HG03432 (cell line): ENCODE measurements around the gene NRCAM.
A peak's percentile ranks its signal among the peaks of the same experiment; 100 is the strongest.

Experiments
- ATAC-seq: cut with Tn5 transposase; IDR thresholded peaks from one replicate; pipeline ENCODE4 v1.9.1; 2021; ENCODE audit warnings: mild to moderate bottlenecking, moderate library complexity; ENCODE audit not compliant: unreplicated experiment

Gene NRCAM

DNA sequence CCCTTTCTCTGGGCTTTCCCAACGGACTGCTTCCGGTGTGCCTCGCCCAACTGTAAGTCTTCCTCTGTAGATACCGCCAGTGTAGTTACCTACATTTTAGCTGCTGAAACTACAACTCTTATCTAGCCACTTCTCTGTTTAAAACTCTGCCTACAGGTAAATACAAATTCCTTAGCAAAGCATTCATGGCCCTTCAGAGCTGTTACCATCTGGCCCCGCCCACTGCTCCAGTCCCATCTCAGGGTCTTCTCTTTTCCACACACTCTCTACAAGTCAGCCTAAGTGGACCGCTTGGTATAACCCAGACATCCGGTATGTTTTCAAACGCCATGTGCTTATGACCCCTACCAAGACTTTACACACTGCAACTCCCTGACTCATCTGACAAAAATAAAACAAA is 285.1 kb downstream of the NRCAM start:
- ATAC-seq = no peak

DNA sequence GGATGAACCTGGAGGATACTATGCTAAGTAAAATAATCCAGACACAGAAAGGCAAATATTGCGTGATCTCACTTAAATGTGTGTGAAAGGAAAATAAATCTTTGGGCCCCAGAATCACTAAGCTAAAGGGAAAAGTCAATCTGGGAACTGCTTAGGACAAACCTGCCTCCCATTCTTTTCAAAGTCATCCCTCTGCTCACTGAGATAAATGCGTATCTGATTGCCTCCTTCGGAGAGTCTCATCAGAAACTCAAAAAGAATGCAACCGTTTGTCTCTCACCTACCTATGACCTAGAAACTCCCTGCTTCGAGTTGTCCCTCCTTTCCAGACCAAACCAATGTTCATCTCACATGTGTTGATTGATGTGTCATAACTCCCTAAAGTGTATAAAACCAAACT is 286.0 kb downstream of the NRCAM start:
- ATAC-seq = no peak

DNA sequence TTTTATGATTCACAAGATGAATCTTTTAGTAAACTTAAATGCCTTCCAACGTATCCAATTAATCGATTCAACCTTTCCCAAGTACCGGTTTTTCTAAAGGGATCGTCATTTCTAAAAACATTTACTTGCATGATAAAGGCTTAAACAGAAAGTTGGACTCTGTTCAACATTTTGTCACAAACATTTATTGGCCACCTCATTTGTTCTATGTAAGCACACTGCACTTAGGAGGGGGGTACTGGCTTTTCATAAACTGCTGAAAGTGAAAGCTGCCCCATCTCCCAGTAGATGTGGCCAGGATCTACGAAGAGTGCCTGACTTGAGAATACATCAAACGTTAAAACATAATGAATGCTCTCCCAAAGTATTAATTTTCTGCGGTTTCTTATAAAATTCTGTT is 288.8 kb downstream of the NRCAM start:
- ATAC-seq = no peak

DNA sequence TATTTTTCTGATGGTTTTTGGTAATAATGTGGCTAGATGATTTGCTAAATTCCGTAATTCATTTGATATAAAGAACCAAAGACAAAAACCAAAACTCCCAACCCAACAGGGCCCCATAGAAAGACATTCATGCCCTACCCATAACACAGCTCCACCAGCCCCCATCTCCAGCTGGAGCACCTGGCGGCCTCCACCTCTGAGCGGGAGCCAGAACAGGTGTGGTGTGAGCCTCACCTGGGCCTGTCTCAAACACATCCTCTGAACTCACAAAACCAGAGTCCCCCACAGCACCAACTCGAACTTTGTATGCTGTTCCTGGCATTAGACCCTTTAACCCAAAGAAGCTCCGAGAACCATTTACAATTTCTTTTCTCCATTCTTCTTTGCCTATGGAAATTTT is 289.5 kb downstream of the NRCAM start:
- no peak for ATAC-seq

DNA sequence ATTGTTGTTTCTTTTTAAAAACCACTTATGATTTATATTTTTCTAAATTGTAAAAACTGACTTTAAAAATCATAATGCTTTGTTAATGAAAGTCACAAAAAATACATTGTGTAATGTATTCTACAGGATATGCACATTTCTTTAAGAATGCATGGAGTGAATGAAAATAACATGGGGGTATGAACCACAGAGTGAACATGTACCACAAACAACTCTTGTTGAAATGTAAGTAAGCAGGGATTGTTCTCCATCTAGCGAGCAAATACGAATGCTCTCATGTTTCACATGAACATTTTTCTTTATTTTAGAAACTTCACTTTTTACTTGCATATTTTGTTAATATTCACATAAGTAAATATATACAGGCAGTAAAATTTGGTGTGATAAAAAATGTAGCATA is 290.5 kb downstream of the NRCAM start:
- no peak for ATAC-seq

DNA sequence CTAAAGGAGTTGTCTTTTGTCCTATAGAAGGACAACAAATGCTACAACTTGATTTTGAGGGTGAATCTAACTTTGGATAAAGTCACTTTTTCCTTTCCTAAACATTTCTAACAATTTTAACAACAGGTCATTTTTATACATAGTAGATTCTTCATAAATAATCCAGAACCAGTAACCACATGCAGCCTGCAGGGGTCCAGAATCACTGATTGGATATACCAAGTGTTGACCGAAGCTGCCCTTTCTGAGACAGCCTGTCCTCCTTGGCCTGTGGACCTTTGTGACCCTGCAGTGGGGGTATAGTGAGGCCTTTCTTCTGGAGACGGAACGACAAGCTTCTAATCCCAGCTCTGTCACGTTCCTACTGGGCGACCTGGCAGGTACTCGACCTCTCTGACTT is 291.3 kb downstream of the NRCAM start:
- ATAC-seq = no peak

DNA sequence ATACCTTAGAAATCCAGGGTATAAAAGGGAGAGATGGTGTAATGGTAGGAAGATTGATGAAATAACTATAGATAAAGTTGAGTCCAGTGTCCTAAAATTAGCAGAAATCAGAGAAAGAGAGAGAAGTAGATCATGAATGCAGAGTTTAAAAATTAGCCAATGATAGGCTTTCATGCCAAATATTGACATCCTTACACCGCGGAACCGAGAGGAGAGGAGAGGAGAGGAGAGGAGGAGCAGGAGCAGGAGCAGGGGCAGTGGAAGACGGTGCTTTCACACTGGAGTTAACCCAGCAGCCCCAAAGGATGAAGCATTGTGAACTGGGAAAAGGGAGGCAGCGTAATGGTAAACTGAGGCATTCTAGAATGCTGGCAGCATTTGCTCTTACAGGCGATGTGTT is 291.9 kb downstream of the NRCAM start:
- ATAC-seq = no peak

DNA sequence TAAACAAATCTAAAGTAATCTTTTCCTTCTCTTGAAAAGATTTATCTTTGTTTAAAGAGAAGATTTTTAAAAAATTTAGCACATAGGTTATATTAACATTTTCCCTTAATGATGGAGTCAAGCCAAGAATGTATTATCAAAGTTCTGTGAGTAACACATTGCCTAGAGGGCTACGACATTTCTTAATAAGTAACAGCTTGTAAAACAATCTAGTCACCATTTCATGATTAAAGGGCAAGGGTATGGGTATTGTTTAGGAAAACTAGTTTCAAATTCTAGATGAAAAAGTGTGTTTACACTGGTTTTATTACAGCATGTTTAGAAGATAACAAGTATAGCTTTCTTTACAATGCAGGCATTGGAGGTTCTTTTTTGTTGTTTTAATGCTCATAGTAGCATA is 297.5 kb downstream of the NRCAM start:
- no peak for ATAC-seq

DNA sequence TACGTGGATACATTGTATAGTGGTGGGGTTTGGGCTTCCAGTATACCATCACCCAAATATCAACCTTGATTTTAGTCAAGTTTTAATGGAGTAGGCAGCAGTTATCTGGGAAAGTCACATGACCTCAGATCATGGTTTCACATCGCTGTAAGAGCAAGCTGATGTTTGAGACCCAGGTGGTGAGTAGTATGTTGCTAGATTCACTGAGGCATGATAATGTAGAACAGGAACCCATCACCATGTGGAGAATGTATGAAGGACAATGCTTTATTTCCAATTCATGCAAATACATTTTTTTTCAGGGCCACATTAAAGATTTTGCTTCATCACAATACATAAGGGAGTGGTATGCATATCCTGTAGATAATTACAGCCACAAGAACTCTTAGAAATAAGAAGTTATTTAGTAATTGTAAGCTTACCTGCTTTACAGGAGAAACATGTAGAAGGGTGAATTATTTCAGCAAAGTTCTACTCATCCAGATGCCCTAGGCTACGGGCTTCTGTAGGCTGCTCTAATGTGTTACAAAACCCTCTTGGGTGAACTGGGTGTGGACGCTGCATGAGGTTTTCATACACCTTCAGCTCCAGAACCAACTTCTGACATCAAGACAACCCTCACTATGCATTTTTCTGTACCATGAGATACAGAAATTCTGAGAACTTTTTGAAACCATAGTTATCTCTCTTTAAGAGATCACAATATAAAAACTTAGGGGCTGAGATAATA is 298.5 kb downstream of the NRCAM start:
- ATAC-seq = no peak

DNA sequence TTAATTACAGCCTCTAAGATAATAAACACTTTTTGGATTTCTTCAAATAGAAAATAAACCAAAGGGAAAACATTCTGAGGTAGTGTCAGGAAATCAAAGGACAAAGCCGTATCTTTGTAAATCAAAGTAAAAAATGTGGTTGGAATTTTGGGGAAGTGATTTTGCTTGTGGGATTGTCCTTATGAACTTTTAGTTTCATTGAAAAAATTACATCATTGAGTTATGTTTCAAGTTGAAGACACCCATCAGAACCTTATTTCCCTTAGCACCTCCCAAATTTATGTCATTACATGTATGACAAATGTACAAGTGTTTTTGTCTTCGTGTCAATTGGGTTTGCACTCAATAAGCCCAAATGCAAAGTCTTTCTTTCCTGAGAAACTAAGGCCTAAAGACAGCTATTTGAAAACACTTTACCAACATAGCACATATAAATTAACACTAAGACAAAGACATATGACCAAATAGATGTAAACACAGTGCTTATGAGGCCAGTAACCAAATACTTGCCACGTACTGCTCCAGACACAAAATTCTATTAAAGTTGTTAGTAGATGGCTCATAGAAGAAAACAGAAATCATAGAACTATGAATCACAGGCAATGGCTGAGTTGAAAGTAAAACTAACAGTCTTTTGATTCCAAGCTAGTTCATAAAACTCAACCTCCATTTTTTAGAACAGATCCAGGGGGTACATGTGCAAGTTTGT is 299.2 kb downstream of the NRCAM start:
- ATAC-seq = no peak

DNA sequence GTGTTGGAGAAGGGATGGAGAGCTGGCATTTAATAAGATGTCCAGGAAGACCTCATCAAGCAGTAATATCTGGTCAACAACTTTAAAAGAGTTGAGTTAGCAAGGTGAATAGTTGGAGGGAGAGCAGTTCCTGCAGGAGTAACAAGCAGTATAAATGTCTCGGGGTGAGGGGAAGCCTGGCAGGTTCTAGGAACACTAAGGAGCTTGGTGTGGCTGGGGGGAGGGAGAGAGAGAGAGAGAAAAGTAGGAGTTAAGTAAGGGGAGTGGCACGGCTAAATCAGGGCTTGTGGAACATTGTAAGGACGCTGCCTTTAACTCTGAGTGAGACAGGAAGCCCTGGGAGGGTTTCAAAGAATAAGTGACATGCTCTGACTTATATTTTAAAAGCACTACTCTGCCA is 304.0 kb downstream of the NRCAM start:
- no peak for ATAC-seq

DNA sequence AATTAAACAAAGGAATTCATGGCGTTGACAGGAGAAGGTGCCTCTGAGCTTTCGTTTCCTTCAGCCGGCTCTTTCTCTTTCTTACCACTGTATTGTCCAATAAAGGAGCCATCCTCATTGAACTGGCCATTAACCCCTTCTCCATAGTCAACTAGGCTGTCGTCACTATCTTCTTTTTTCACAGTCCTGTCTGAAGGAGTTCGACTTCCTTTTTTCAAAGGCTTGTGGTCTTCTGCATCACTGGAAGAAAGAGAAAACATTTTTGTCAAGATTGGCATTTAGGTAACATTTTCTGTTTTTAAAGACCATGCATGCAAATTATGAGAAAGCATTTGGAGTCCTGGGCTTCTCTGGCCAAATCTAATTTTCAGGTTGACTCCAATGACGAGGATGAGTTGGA is 306.3 kb downstream of the NRCAM start:
- no peak for ATAC-seq

DNA sequence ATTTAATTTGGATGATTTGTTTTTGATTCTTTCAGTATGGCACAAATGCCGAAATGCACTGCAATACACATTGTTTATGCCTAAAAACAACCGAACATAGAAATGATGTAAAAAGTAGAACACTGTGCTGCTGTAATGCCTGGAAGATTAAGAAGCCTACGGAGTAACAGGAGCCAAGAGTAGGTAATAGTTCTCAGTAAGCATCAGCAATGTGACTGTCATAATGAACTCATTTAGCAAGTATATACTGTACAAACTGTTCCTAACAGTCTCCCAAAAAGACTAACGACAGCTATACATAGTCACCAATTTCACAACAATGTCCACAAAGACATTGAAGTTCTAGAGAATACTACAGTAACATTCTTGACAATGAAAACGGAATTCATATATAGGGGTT is 307.1 kb downstream of the NRCAM start:
- no peak for ATAC-seq

DNA sequence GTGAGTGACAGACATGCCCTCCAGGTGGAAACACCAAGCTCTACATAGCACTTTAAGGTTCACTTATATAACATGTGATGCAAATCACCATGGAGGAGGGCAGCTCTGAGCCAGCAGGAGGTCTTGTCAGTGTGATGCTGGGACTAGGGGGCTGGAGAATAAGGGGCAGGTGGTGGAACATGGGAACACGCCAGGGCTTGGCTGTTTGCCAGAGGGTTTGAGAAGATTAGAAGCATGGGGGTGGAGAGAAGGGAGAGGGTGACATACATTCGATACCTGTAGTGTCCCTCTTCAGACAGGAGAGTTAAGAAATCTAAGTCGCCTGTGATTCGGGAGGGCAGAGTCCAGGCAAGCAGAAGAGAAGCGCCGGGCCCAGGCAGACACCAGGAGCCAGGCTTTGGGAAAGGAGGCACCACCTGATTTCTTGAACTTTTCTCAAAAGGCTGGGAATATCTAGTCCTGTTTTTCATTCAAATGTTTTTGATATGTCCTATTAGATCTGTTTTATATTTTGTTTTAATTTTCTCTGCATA is 309.1 kb downstream of the NRCAM start:
- ATAC-seq = no peak

DNA sequence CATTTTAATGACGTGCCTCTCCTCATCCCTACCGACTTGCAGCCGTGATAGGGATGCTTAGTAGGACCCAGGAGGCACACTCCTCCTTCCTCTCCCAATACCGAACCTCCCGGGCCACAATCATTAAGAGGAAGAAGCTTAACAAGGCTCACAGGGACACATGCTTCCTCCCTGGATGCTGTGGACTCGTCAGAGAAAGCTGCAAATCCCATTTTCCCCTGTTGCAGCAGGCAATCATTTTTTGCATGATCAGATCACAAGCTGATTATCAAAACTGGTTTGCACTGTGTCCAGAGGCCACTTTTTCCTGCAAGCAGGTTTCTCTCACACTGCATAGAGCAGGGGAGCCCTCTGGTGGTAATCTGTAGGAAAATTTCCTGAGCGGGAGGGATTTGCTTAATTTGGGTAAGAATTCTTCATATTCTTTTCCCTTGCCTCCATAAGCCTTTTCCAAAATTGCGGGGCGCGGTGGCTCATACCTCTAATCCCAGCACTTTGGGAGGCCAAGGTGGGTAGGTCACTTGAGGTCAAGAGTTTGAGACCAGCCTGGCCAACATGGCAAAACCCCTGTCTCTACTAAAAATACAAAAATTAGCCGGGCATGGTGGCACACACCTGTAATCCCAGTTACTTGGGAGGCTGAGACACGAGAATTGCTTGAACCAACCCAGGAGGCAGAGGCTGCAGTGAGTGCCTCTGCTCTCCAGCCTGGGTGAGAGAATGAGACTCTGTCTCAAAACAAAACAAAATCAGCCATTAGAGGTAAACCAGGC is 310.0 kb downstream of the NRCAM start:
- peak; percentile 47 for ATAC-seq

DNA sequence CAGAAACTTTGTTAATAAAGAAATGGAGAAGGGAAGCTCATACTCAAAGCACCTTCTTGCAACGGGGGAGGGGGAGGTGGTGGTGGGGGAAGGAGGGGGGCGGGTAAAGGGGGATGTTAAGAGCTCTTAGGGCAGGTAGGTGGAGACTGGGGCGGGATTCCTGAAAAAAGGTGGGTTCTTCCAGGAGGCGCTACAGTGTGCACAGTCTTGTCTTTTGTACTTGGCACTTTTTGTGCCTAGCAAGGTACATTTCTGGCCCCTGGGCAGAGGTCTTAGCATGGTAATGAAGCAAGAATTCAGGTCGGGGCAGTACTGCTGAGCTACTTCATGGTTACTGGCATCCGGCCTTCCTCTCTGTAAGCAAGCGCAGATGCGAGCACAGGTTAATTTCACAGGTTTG is 310.8 kb downstream of the NRCAM start:
- ATAC-seq = no peak

DNA sequence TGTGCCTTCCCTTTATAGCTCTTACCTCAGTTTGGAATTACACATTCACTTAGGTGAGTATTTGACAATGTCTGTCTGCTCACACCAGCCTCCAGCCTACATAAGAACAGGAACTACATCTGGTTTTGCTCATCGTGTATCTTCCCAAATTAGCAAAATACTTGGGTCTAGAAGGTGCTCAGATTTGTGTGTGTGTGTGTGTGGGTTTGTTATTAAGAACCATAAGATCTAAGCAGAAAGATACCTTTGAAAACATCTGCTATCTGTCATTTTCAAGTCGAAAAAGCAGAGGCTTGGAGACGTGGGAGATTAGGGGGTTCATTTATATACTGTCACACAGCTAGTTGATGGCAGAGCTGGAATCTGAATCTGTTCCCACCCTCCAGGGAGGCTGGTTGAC is 311.3 kb downstream of the NRCAM start:
- no peak for ATAC-seq

DNA sequence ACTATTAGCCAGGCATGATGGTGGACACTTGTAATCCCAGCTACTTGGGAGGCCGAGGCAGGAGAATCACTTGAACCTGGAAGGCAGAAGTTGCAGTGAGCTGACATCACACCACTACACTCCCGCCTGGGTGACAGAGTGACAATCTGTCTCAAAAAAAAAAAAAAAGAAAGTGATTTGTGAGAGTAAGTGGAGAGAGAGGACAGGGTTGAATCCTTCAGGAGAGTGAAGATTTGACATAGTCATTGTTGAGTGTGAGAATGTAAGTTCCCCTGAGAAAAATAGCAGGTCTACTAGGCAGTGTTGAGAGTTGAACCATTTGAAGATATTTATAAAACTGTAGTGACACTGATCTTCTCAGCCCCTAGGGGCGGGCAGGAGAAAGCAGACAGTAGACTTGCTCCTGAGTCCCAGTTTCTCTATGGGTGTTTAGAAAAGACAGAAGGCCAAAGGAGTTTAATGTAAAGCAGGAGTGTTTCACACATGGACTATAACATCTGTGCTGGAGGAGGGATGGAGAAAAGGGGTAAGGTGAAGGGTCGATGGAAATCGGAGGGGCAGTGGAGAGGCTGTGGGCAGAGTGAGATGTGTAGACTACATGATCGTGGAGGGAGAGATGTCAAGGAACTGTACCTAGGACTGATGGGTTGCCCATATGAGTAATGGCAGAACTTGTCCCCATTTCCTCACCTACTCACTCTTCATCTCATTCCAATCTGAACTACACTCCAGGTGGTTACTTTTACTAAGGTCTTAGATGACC is 312.4 kb downstream of the NRCAM start:
- ATAC-seq = no peak

DNA sequence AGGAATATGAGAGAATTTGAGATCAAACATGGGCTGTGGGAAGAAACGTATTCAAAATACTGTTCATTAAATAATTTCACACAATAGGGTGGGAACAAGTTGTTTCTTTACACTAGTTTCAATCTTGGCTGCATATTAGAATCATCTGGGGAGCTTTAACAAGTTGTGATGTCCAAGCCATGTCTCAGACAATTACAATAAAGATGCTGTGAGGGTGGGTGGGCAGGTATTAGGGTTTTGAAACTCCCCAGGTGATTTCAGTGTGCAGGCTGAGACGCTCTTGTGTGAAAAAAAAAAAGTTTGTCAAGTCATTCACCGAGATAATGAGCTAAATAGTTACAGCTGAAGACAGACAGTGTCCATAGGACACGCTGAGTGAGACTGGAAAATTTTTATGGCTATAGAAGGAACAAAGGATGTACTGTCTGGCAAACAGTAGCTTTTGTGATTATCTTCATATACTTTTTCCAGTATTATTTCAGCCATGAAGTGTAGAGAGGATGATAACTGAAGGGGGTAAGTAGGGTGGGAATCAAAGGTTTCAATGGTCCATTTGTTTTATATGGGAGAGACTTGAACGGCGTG is 313.5 kb downstream of the NRCAM start:
- no peak for ATAC-seq

DNA sequence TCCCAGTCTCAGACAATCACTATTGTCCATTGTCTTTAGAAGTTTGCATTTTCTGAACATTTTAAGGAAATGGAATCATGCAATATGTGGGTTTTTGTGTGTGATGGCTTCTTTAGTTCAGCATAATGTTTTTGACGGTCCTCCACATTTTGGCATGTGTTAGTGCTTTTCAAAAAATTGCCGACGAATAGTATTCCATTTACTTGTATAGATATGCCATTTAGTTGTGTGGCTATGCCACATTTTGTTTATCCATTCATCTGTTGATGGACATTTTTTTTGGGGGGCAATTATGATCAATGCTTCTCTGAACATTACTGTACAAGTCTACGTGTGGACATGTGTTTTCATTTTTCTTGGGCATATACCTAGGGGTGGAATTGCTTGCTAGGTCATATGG is 314.1 kb downstream of the NRCAM start:
- ATAC-seq = no peak

DNA sequence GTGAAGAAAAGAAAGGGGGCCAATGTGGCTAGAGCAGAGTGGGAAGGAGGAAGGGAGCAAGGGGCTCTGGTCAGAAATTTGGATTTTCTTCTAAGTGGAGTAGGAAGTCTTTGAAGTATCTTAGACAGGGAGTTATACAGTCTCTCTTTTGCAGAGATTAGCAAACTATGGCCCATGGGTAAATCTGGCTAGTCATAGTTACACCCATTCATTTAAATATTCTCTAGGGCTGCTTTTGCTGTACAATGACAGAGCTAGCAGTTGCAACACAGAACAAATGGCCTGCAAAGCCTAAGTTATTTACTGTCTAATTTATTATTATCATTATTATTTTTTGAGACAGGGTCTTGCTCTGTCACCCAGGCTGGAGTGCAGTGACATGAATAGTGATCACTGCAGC is 315.6 kb downstream of the NRCAM start:
- no peak for ATAC-seq
